Uterus (tissue), 2 donors: ENCODE data around the gene TWIST2.

Source experiments
- CTCF ChIP-seq, 4 experiments: fragments of 200-600 bp in 2 of 4; fragments of 450-650 bp in 2 of 4; sonication (generic) in 2 of 4; IDR thresholded peaks; one replicate each; pipeline ENCODE4 v1.5.1; 2016 to 2019; ENCODE audit warnings: antibody characterized with exemption in 4 of 4, mild to moderate bottlenecking in 2 of 4, moderate library complexity in 1 of 4
- POLR2A ChIP-seq, 2 donors: fragments of 450-650 bp; IDR thresholded peaks; one replicate each; pipeline ENCODE4 v1.6.1; 2016; ENCODE audit warnings: antibody characterized with exemption in 2 of 2, mild to moderate bottlenecking in 1 of 2, moderate library complexity in 1 of 2

GRCh38 chr2:238955648-238956531 is 108.0 kb downstream of the TWIST2 start:
- TF ChIP-seq CTCF (IDR thresholded peaks at IDR 0.05) (no peak), POLR2A (IDR thresholded peaks at IDR 0.05) (no peak)
